Suprapubic skin (tissue), 4 donors: ENCODE measurements around the gene SLC16A9. TPM values are rescaled to one million over a fixed set of nuclear protein-coding genes. Genes with fewer than 3 reads are reported as not detected.

ENCODE experiments used
- DNase-seq, 2 donors: peaks; one replicate each; pipeline ENCODE4 v3.0.0-alpha.2; 2019; ENCODE audit warnings: low spot score in 2 of 2
- H3K27ac ChIP-seq: fragments of 200-600 bp; sonication (generic); one replicate; pipeline ENCODE4 v1.5.1; 2019
- H3K27me3 ChIP-seq: fragments of 200-600 bp; sonication (generic); one replicate; pipeline ENCODE4 v1.5.1; 2019
- H3K36me3 ChIP-seq: fragments of 200-600 bp; sonication (generic); one replicate; pipeline ENCODE4 v1.5.1; 2019
- H3K4me1 ChIP-seq: fragments of 200-600 bp; sonication (generic); one replicate; pipeline ENCODE4 v1.5.1; 2019
- H3K4me3 ChIP-seq: fragments of 200-600 bp; sonication (generic); one replicate; pipeline ENCODE4 v1.5.1; 2019; ENCODE audit warnings: mild to moderate bottlenecking
- H3K9me3 ChIP-seq: fragments of 200-600 bp; sonication (generic); one replicate; pipeline ENCODE4 v1.5.1; 2019
- EP300 ChIP-seq: sonication (generic); formaldehyde crosslinking; IDR thresholded peaks from one replicate; pipeline ENCODE4 v1.6.1; 2017; ENCODE audit warnings: antibody characterized with exemption
- POLR2A ChIP-seq, 2 donors: fragments of 450-650 bp; IDR thresholded peaks; one replicate each; pipeline ENCODE4 v1.6.1; 2017; ENCODE audit warnings: antibody characterized with exemption in 2 of 2, mild to moderate bottlenecking in 2 of 2, moderate library complexity in 2 of 2
- POLR2AphosphoS5 ChIP-seq, 3 donors: sonication (generic); formaldehyde crosslinking; IDR thresholded peaks; one replicate each; pipeline ENCODE4 v1.6.1; 2017; ENCODE audit warnings: antibody characterized with exemption in 3 of 3
- whole genome bisulfite sequencing: methylation state at CpG from one replicate; pipeline ENCODE4 v1.1.5; 2018; 5-methylcytosine and 5-hydroxymethylcytosine counted together
- total RNA-seq, 4 donors: library from RNA; depleted of rRNA; stranded (reverse); fragments of >200 nt; gene quantifications; one replicate each; pipeline ENCODE4 v1.1.0, GENCODE V29; 2016
- TF ChIP-seq, protein P1 (sequence below), 2 donors: fragments of 200-600 bp in 1 of 2; fragments of 450-650 bp in 1 of 2; sonication (generic) in 1 of 2; IDR thresholded peaks; one replicate each; pipeline ENCODE4 v1.5.1; 2016 to 2019; ENCODE audit warnings: antibody characterized with exemption in 2 of 2, mild to moderate bottlenecking in 1 of 2, moderate library complexity in 1 of 2

Gene SLC16A9
- total RNA-seq, 4 donors from 2014 or later: 0.25 to 0.81 (median 0.64) TPM; not detected in 1

DNA sequence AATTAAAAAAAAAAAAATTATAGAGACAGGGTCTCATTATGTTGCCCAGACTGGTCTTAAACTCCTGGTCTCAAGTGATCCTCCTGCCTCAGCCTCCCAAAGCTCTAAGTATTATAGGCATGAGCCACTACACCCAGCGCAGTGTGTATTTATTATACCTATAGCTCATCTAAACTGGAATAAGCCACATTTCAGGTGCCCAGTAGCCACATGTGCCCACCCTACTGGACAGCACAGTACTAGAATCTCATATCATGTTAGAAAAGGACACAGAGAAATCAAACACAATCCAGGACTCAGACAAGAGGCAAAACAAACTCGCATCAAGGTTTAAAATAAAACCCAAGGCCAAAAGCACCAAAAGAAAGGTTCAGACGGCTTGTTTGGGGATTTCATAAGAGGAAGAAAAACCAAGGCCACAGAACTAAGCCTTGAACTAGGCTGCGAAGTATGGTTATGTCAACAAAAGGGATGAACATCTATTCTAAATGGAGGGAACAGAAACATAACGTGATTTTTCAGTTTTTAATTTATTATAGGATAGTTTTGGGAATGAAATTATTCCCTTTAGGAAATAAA is 32.3 kb downstream of the SLC16A9 start:
- Histone ChIP-seq H3K27me3 (no peaks in the 10 kb centered on the region), H3K9me3 (no peaks in the 10 kb centered on the region), H3K27ac (no peak overlapping the region), H3K4me3 (no peak overlapping the region), H3K4me1 (peaks cover 5% of the 10 kb centered on the region), H3K36me3 (no peaks in the 10 kb centered on the region)
- DNase-seq: no peak
- WGBS: 85% methylated on average over 5 of the region's 5 CpGs
- TF ChIP-seq, protein P1, sequence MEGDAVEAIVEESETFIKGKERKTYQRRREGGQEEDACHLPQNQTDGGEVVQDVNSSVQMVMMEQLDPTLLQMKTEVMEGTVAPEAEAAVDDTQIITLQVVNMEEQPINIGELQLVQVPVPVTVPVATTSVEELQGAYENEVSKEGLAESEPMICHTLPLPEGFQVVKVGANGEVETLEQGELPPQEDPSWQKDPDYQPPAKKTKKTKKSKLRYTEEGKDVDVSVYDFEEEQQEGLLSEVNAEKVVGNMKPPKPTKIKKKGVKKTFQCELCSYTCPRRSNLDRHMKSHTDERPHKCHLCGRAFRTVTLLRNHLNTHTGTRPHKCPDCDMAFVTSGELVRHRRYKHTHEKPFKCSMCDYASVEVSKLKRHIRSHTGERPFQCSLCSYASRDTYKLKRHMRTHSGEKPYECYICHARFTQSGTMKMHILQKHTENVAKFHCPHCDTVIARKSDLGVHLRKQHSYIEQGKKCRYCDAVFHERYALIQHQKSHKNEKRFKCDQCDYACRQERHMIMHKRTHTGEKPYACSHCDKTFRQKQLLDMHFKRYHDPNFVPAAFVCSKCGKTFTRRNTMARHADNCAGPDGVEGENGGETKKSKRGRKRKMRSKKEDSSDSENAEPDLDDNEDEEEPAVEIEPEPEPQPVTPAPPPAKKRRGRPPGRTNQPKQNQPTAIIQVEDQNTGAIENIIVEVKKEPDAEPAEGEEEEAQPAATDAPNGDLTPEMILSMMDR (IDR thresholded peaks at IDR 0.05): no peak
- TF ChIP-seq POLR2AphosphoS5 (IDR thresholded peaks at IDR 0.05): no peak
- TF ChIP-seq EP300: no peak
- TF ChIP-seq POLR2A (IDR thresholded peaks at IDR 0.05): no peak

DNA sequence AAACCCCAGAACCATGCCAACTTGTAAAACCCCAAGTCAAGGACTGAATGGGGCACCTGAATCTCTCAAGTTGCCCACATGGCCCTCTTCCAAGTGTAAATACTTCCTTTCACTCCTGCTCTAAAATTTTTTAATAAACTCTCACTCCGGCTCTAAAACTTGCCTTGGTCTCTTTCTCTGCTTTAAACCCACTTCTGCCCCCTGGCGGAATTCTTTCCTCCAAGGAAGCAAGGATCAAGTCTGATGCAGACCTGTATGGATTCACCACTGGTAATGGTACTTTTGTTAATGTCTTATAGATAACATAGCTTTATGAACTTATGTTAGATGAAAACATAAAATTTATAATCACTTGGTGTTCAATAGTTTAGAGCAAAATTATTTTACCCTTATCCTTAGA is 33.8 kb downstream of the SLC16A9 start:
- Histone ChIP-seq H3K4me3 (no peak overlapping the region), H3K9me3 (no peaks in the 10 kb centered on the region), H3K27ac (no peak overlapping the region), H3K36me3 (no peaks in the 10 kb centered on the region), H3K27me3 (no peaks in the 10 kb centered on the region), H3K4me1 (peaks cover 5% of the 10 kb centered on the region)
- DNase-seq: no peak
- no peak for TF ChIP-seq POLR2A (IDR thresholded peaks at IDR 0.05)
- TF ChIP-seq, protein P1 (IDR thresholded peaks at IDR 0.05): no peak
- no peak for TF ChIP-seq POLR2AphosphoS5 (IDR thresholded peaks at IDR 0.05)
- no peak for TF ChIP-seq EP300
- 92% methylated on average over 2 of the region's 2 CpGs for WGBS

DNA sequence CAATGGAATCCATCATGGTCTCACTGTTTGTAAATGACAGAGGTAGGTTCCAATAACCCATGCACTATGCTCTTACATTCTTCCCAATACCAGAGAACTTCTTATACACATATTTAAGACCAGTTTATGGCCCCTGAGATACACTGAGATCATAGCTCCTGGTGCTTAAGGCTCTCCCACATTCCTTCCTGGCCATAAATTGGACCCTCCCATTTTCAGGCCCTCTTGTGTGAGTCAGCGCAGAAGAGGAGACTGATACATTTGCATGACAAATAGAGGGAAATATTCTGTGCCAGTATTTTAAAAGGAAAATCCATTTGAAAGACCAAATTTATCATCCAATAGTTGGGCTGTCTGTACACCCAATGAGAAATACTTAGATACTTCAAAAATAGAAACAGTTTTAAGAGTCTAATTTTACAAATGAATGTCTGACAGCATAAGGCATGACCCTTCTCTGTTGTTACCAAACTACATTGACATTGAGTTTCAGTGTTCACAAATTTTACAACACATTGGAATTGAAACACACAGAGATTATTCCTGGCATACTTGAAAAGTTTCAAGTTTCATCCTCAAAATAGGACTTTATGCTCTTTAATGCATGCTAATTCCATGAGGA is 35.3 kb downstream of the SLC16A9 start:
- Histone ChIP-seq H3K27me3 (no peaks in the 10 kb centered on the region), H3K27ac (no peak overlapping the region), H3K36me3 (no peaks in the 10 kb centered on the region), H3K4me3 (no peak overlapping the region), H3K9me3 (no peaks in the 10 kb centered on the region), H3K4me1 (peaks cover 3% of the 10 kb centered on the region)
- TF ChIP-seq POLR2A (IDR thresholded peaks at IDR 0.05) (no peak), POLR2AphosphoS5 (IDR thresholded peaks at IDR 0.05) (no peak), EP300 (no peak)
- TF ChIP-seq, protein P1 (IDR thresholded peaks at IDR 0.05): no peak
- DNase-seq: no peak
- WGBS: 50% methylated on average over 1 of the region's 1 CpG

DNA sequence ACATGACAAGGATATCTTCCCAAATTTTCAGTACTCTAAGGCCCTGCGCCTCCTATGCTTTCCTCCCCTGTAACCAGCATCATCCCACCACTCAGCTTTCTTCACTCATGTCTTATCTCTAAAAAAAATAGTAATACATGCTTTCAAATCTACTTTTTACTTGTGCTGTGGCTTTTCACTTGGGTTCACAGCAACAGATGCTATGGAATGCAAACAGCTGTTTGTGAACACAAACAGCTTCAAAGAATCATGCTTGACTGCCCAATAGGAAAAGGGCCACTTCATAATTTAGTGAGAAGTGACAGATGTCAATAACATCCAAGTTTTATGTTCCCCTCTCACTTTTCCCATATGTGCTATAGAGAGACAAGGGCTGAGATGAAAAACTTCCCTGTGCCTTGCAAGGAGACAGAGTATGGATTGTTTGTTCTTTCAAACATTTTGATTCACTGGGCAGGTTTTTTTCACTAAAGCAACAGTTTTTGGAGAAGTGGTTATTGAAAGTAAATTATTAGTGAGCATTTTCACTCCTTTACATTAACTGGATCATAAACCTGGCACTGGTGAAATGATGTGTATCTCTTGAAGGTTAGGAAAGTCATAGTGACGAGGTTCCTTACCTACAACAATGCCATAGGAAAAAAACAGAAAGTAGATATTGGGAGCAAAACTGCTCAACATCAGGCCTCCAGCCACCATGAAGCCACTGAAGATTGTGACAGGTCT is 37.3 kb downstream of the SLC16A9 start:
- H3K27me3 ChIP-seq: no peaks in the 10 kb centered on the region
- no peak overlapping the region for H3K4me3 ChIP-seq
- no peak for DNase-seq
- no peak overlapping the region for H3K27ac ChIP-seq
- 95% methylated on average over 2 of the region's 2 CpGs for WGBS
- no peaks in the 10 kb centered on the region for H3K36me3 ChIP-seq
- H3K9me3 ChIP-seq: no peaks in the 10 kb centered on the region
- TF ChIP-seq, protein P1 (IDR thresholded peaks at IDR 0.05): no peak
- TF ChIP-seq POLR2A (IDR thresholded peaks at IDR 0.05): no peak
- no peak for TF ChIP-seq EP300
- no peak for TF ChIP-seq POLR2AphosphoS5 (IDR thresholded peaks at IDR 0.05)
- no peaks in the 10 kb centered on the region for H3K4me1 ChIP-seq

DNA sequence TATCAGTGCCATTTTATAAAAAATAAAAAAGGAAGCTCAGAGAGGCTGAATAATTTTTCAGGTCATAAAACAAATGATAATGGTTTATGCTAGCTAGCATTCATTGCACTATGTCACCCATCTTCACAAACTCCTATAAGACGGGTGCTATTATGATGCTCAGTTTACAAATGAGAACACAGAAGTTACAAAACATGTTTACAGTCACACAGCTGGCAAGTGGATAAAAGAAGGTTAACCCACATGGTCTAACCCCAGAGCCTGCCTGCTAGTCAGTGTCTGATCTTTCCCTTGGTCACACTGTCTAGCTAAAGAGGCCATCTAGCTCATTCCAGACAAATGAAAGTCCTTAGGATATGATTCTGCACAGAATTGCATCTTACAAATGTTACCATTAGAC is 39.4 kb downstream of the SLC16A9 start:
- no peak overlapping the region for H3K27ac ChIP-seq
- no peaks in the 10 kb centered on the region for H3K36me3 ChIP-seq
- 88% methylated on average over 1 of the region's 1 CpG for WGBS
- no peaks in the 10 kb centered on the region for H3K27me3 ChIP-seq
- H3K9me3 ChIP-seq: no peaks in the 10 kb centered on the region
- no peaks in the 10 kb centered on the region for H3K4me1 ChIP-seq
- DNase-seq: no peak
- TF ChIP-seq EP300 (no peak), POLR2AphosphoS5 (IDR thresholded peaks at IDR 0.05) (no peak), POLR2A (IDR thresholded peaks at IDR 0.05) (no peak)
- TF ChIP-seq, protein P1 (IDR thresholded peaks at IDR 0.05): no peak
- no peak overlapping the region for H3K4me3 ChIP-seq
